ENCODE results near the gene ABCD4.

The ABCD4 gene

GRCh38 chr14:74257941-74258763 is 44.6 kb downstream of the ABCD4 start:
- no peak overlapping the region for H4K5ac ChIP-seq (ENCODE audit: low read length)
- H3K4me1 ChIP-seq (ENCODE audit: control insufficient read depth, low read depth, low read length), result no peaks in the 10 kb centered on the region
- H3K27ac ChIP-seq (ENCODE audit: low read depth, low read length), result no peak overlapping the region
- H3K79me1 ChIP-seq (ENCODE audit: low read length), result no peaks in the 10 kb centered on the region
- H2BK15ac ChIP-seq (replicated peaks; ENCODE audit: low read depth), result no peak overlapping the region
- DNase-seq, result no peak
- no peak overlapping the region for H2BK5ac ChIP-seq (ENCODE audit: low read length)
- WGBS (ENCODE audit: extremely low coverage, insufficient coverage, low lambda C conversion rate), result no CpG with 5 or more reads among the region's 56 CpGs
- no peaks in the 10 kb centered on the region for H3K79me2 ChIP-seq (ENCODE audit: control insufficient read depth, insufficient read depth, low read length)
- no peaks in the 10 kb centered on the region for H3K36me3 ChIP-seq (ENCODE audit: control insufficient read depth, insufficient read depth, low read length)
- peak overlapping the region; percentile 71 for H3K4me2 ChIP-seq (ENCODE audit: low read length)
- H2BK120ac ChIP-seq (ENCODE audit: low read depth, low read length), result no peak overlapping the region
- peak overlapping the region; percentile 23 for H3K4me3 ChIP-seq (ENCODE audit: low read length)
- no peak overlapping the region for H4K8ac ChIP-seq (ENCODE audit: low read depth, low read length)
- peaks cover 7% of the 10 kb centered on the region for H3K27me3 ChIP-seq (ENCODE audit: insufficient read depth, low read length, poor library complexity)
- no peak overlapping the region for H3K23ac ChIP-seq (ENCODE audit: low read length)
- H3K18ac ChIP-seq (ENCODE audit: low read length), result no peak overlapping the region
- H3K56ac ChIP-seq (ENCODE audit: low read length), result peak overlapping the region; percentile 81
- no peak overlapping the region for H2AK5ac ChIP-seq (ENCODE audit: low read length)
- H3K4ac ChIP-seq (ENCODE audit: low read depth, low read length), result no peak overlapping the region
- H3K9ac ChIP-seq (ENCODE audit: low read length), result peak overlapping the region; percentile 47

DNA sequence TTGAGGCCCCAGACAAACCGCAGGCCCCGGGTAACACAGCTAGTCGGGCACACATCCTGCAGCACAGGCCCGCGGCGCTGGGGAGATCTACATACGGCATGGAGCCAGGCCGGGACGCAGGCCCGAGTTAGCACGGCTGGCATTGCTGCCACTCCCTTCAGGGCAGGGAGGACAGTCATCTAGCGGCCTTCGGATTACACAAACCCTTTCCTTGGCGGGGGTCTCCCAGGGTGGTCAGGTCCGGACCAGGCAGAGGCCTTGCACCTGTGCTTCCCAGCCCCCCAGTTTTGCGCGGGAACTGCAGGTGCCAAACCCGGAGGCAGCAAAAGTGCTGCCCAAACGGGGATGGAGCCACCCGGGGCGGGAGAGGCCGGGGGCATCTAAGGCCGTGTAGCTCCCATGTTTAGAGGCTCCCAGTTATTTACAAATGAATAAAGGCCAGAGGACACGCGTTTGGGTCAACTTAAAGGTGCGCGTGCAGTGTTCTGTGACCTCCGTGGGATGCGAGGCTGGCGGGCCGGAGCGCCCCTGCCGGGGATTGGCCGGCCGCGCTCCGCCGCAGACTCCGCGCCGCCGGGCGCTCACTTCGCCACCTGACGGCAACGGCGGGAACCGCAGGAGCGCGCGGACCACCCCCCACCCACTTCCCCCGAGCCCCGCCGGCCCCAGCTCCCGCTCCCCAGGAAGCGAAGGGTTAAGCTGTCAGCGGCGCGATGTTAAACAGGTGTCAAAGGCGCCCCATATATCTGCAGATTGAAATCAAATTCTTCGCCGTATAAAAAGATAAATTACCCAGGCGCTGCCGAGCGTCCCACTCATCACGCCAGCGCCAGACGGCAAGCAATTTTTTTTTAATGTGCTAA is 45.4 kb downstream of the ABCD4 start:
- Histone ChIP-seq H2BK120ac (ENCODE audit: low read depth, low read length) (no peak overlapping the region), H3K23ac (ENCODE audit: low read length) (no peak overlapping the region), H3K79me1 (ENCODE audit: low read length) (no peaks in the 10 kb centered on the region), H3K79me2 (ENCODE audit: control insufficient read depth, insufficient read depth, low read length) (no peaks in the 10 kb centered on the region), H2BK15ac (replicated peaks; ENCODE audit: low read depth) (no peak overlapping the region), H2BK5ac (ENCODE audit: low read length) (no peak overlapping the region), H3K4me3 (ENCODE audit: low read length) (peak overlapping the region; percentile 19), H3K4ac (ENCODE audit: low read depth, low read length) (no peak overlapping the region), H3K27ac (ENCODE audit: low read depth, low read length) (no peak overlapping the region), H4K8ac (ENCODE audit: low read depth, low read length) (no peak overlapping the region), H3K27me3 (ENCODE audit: insufficient read depth, low read length, poor library complexity) (peaks cover 7% of the 10 kb centered on the region), H3K4me1 (ENCODE audit: control insufficient read depth, low read depth, low read length) (no peaks in the 10 kb centered on the region), H4K5ac (ENCODE audit: low read length) (no peak overlapping the region), H3K9ac (ENCODE audit: low read length) (peak overlapping the region; percentile 40), H3K56ac (ENCODE audit: low read length) (peak overlapping the region; percentile 22), H2AK5ac (ENCODE audit: low read length) (no peak overlapping the region), H3K36me3 (ENCODE audit: control insufficient read depth, insufficient read depth, low read length) (no peaks in the 10 kb centered on the region), H3K18ac (ENCODE audit: low read length) (no peak overlapping the region), H3K4me2 (ENCODE audit: low read length) (peak overlapping the region; percentile 71)
- peak; percentile 29 for DNase-seq
- WGBS (ENCODE audit: extremely low coverage, insufficient coverage, low lambda C conversion rate), result no CpG with 5 or more reads among the region's 68 CpGs

- peaks cover 7% of the 10 kb centered on the region for H3K27me3 ChIP-seq (ENCODE audit: insufficient read depth, low read length, poor library complexity)
- no peaks in the 10 kb centered on the region for H3K4me1 ChIP-seq (ENCODE audit: control insufficient read depth, low read depth, low read length)
- no peak overlapping the region for H3K4me3 ChIP-seq (ENCODE audit: low read length)
- H2BK15ac ChIP-seq (replicated peaks; ENCODE audit: low read depth), result no peak overlapping the region
- H3K36me3 ChIP-seq (ENCODE audit: control insufficient read depth, insufficient read depth, low read length), result no peaks in the 10 kb centered on the region
- no peak for DNase-seq
- H3K56ac ChIP-seq (ENCODE audit: low read length), result no peak overlapping the region
- no peak overlapping the region for H3K9ac ChIP-seq (ENCODE audit: low read length)
- H4K5ac ChIP-seq (ENCODE audit: low read length), result no peak overlapping the region
- H4K8ac ChIP-seq (ENCODE audit: low read depth, low read length), result no peak overlapping the region
- no CpG with 5 or more reads among the region's 3 CpGs for WGBS (ENCODE audit: extremely low coverage, insufficient coverage, low lambda C conversion rate)
- H3K27ac ChIP-seq (ENCODE audit: low read depth, low read length), result no peak overlapping the region
- H3K23ac ChIP-seq (ENCODE audit: low read length), result no peak overlapping the region
- no peak overlapping the region for H2BK120ac ChIP-seq (ENCODE audit: low read depth, low read length)
- no peak overlapping the region for H2BK5ac ChIP-seq (ENCODE audit: low read length)
- no peak overlapping the region for H3K4me2 ChIP-seq (ENCODE audit: low read length)
- H2AK5ac ChIP-seq (ENCODE audit: low read length), result no peak overlapping the region
- H3K79me2 ChIP-seq (ENCODE audit: control insufficient read depth, insufficient read depth, low read length), result no peaks in the 10 kb centered on the region
- no peak overlapping the region for H3K4ac ChIP-seq (ENCODE audit: low read depth, low read length)
- H3K79me1 ChIP-seq (ENCODE audit: low read length), result no peaks in the 10 kb centered on the region
- H3K18ac ChIP-seq (ENCODE audit: low read length), result no peak overlapping the region
These were observed 47.5 kb downstream of the ABCD4 start for GRCh38 chr14:74255281-74255680.

DNA sequence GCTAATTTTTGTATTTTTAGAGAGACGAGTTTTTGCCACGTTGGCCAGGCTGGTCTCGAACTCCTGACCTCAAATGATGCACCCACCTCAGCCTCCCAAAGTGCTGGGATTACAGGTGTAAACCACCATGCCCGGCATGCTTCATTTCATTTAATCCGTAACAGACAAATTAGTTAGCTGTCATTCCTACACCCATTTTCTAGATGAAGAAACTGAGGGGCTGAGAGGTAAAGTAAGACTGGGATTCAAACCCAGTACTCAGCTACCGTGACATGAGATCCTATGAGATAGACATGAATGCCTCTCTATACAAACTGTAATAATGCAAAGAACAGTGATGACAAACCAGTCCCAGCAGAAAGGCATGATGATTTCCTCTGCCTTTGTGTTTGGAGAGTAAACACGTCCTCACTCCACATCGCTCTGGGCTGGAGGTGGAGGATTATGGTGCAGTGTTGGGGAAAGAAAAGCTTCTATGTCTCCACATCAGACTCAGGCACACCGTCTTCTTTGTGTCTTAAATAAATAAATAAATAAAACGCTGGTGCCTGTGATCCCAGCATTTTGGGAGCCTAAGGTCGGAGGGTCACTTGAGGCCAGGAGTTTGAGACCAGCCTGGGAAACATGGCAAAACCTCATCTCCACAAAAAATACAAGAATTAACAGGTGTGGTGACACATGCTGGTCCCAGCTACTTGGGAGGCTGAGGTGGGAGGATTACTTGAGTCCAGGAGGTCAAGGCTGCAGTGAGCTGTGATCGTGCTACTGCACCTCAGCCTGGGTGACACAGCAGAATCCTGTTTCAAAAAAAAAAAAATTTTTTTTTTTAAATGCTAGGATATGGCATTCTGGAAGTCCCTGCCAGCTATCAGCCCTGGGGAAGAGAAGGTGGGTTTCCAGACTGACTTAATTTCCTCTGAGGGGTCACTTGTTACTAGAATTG is 53.0 kb downstream of the ABCD4 start:
- H3K27ac ChIP-seq (ENCODE audit: low read depth, low read length), result no peak overlapping the region
- H4K5ac ChIP-seq (ENCODE audit: low read length), result no peak overlapping the region
- no peak overlapping the region for H2BK15ac ChIP-seq (replicated peaks; ENCODE audit: low read depth)
- WGBS (ENCODE audit: extremely low coverage, insufficient coverage, low lambda C conversion rate), result no CpG with 5 or more reads among the region's 12 CpGs
- no peaks in the 10 kb centered on the region for H3K27me3 ChIP-seq (ENCODE audit: insufficient read depth, low read length, poor library complexity)
- no peak for DNase-seq
- no peak overlapping the region for H3K4ac ChIP-seq (ENCODE audit: low read depth, low read length)
- H3K79me2 ChIP-seq (ENCODE audit: control insufficient read depth, insufficient read depth, low read length), result no peaks in the 10 kb centered on the region
- H3K36me3 ChIP-seq (ENCODE audit: control insufficient read depth, insufficient read depth, low read length), result no peaks in the 10 kb centered on the region
- no peak overlapping the region for H3K4me3 ChIP-seq (ENCODE audit: low read length)
- no peak overlapping the region for H3K4me2 ChIP-seq (ENCODE audit: low read length)
- H2BK5ac ChIP-seq (ENCODE audit: low read length), result no peak overlapping the region
- no peaks in the 10 kb centered on the region for H3K4me1 ChIP-seq (ENCODE audit: control insufficient read depth, low read depth, low read length)
- no peak overlapping the region for H2BK120ac ChIP-seq (ENCODE audit: low read depth, low read length)
- no peaks in the 10 kb centered on the region for H3K79me1 ChIP-seq (ENCODE audit: low read length)
- no peak overlapping the region for H3K9ac ChIP-seq (ENCODE audit: low read length)
- no peak overlapping the region for H4K8ac ChIP-seq (ENCODE audit: low read depth, low read length)
- no peak overlapping the region for H2AK5ac ChIP-seq (ENCODE audit: low read length)
- no peak overlapping the region for H3K23ac ChIP-seq (ENCODE audit: low read length)
- H3K18ac ChIP-seq (ENCODE audit: low read length), result no peak overlapping the region
- no peak overlapping the region for H3K56ac ChIP-seq (ENCODE audit: low read length)

- H3K4me3 ChIP-seq (ENCODE audit: low read length), result no peak overlapping the region
- no peak overlapping the region for H3K4ac ChIP-seq (ENCODE audit: low read depth, low read length)
- no peaks in the 10 kb centered on the region for H3K79me1 ChIP-seq (ENCODE audit: low read length)
- H2BK5ac ChIP-seq (ENCODE audit: low read length), result no peak overlapping the region
- H3K4me1 ChIP-seq (ENCODE audit: control insufficient read depth, low read depth, low read length), result no peaks in the 10 kb centered on the region
- WGBS (ENCODE audit: extremely low coverage, insufficient coverage, low lambda C conversion rate), result no CpG with 5 or more reads among the region's 6 CpGs
- H4K8ac ChIP-seq (ENCODE audit: low read depth, low read length), result no peak overlapping the region
- H3K56ac ChIP-seq (ENCODE audit: low read length), result no peak overlapping the region
- DNase-seq, result no peak
- H3K4me2 ChIP-seq (ENCODE audit: low read length), result no peak overlapping the region
- H3K9ac ChIP-seq (ENCODE audit: low read length), result no peak overlapping the region
- no peak overlapping the region for H3K23ac ChIP-seq (ENCODE audit: low read length)
- H3K18ac ChIP-seq (ENCODE audit: low read length), result no peak overlapping the region
- no peaks in the 10 kb centered on the region for H3K79me2 ChIP-seq (ENCODE audit: control insufficient read depth, insufficient read depth, low read length)
- no peaks in the 10 kb centered on the region for H3K36me3 ChIP-seq (ENCODE audit: control insufficient read depth, insufficient read depth, low read length)
- no peak overlapping the region for H3K27ac ChIP-seq (ENCODE audit: low read depth, low read length)
- H2AK5ac ChIP-seq (ENCODE audit: low read length), result no peak overlapping the region
- no peak overlapping the region for H2BK120ac ChIP-seq (ENCODE audit: low read depth, low read length)
- peaks cover 11% of the 10 kb centered on the region for H3K27me3 ChIP-seq (ENCODE audit: insufficient read depth, low read length, poor library complexity)
- no peak overlapping the region for H4K5ac ChIP-seq (ENCODE audit: low read length)
- no peak overlapping the region for H2BK15ac ChIP-seq (replicated peaks; ENCODE audit: low read depth)
These were observed 54.7 kb downstream of the ABCD4 start for GRCh38 chr14:74248017-74248416.

Data from mesendoderm (in vitro differentiated cells).